Activated CD4-positive, alpha-beta T cell treated with anti-CD3 and anti-CD28 coated beads, Interleukin-10, Interleukin-2, amounts not matched to agents 100 ng/mL and 50 ng/mL, durations not matched to agents 16 hours and 8 hours (primary cell): ENCODE results near the gene GUCD1.

ENCODE experiments used
- DNase-seq: peaks from one replicate; pipeline ENCODE4 v3.0.0-alpha.2; 2020

Gene GUCD1

DNA sequence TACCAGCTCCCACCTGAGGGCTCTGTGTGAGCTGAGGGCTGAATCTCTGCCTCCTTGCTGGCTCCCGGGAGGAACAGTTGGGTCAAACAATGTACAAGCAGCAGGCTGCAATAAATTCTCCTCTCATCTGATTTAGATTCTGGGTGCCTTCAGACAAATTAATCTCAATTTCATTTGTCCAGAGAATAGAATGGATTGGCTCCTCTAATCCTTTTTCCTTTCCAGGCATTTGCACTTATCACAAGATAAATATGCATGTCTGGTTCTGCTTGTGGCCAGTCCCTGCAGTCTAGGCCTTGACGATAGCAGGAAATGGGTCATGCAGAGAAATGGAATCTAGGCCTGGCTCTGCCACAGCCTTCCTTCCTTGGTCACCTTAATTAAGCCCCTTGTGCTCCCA is 31.1 kb downstream of the GUCD1 start:
- no peak for DNase-seq

DNA sequence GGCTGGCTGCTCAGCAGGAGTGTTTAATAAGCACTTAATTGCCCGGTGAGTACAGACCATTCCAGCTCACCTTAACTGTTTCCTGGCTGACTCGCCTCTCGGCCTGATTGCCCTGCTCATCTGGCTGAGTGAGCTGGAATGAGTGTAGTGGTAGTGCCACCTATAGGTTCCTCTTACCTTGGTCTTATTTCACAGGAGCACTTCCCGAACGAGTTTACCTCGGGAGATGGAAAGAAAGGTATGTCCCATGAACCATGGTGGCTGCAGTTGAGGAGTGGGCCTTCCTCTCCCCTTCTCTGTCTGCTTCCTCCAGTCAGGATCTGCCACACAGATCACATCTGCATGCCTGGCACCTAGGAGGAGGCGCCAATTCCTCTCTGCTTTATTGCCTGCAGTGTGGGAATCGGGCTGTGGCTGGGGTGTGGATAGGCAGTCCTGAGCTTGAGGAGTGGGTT is 33.1 kb downstream of the GUCD1 start:
- DNase-seq: peak; percentile 74

DNA sequence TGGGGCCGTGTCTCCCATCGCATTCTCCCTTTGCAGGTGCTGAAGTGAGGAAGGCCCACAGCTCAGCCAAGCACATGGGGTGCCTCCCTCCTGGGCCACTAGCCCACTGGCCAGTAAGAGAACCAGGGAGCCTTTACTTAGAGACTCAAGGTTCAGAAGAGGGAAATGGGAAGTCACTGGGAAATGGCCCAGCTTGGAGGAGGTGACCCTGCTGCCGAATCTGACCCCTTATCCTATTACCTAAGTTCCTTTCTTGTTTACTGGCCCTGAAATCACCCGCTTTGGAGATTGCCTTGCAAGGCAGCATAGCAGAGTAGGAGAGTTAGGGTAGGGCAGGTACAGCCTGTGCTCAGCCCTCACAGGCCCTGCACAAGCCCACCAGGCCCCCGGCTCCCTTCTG is 35.4 kb downstream of the GUCD1 start:
- DNase-seq: no peak

DNA sequence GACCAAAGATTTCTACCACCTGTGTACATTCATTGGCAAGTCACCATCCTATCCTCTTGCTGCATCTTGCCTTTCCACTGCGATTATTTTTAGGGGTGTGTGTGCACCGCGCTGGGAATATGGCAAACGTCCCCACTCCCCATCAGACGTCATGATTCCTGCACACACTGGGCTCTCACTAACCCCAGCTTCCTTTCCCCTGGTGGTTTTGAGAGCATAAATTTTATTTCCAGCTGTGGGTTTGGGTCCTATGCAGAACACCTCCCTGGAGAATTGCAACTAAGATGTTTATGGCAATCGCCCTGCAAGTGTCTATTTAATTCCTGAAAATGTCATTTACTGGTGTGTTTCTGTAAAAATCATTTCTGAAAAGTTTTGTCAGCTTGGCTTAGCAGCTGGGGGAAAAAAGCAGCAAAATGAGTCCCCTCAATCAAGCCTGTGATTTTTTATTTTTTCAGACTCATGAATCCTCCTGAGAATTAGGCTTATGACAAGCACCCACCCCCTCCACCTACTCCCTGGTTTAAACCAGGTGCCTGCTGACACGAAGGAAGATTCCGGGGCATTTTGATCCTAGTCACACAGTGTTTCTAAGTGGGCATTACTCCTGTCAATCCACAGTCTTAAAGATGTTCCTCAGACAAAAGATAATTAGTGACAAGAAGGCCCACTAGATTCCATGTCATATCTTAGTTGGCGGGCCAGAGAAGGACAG is 36.0 kb downstream of the GUCD1 start:
- no peak for DNase-seq

DNA sequence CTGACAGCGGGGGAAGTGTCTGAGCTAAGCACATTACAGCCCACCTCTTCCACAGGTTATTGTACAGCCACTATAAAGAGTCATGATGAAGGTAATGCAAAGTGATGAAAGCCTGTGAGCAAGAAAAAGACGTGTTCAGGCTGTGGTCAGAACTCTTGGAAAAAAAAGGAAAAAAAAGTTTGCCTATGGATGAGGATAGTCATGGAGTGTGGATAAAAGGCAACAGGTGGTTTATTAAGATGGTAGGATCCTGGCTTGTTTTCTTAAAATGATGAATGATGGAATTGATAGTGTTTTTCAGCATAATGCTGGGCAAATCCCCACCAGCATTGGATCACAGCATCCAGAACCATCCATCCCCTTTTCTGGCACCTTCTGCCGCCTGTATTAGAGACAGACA is 36.7 kb downstream of the GUCD1 start:
- no peak for DNase-seq

DNA sequence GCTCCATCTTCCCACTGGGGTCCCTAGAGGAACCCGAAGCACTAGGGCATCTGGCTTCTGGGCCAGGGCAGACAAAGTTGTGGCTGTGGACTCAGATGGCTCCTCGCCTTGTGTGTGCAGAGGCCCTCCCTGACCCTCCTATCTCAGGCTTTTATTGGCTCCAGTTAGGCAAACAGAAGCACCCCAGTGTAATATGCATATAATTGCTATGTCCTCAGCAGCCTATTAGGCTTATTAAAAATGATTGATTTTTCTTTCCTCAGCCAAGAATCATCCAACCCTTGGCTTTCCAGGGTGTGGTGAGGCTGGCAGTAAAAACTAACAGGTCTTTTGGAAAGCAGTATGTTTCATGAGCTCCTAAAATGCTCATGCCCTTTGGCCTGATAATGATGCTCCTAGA is 37.5 kb downstream of the GUCD1 start:
- DNase-seq: no peak

DNA sequence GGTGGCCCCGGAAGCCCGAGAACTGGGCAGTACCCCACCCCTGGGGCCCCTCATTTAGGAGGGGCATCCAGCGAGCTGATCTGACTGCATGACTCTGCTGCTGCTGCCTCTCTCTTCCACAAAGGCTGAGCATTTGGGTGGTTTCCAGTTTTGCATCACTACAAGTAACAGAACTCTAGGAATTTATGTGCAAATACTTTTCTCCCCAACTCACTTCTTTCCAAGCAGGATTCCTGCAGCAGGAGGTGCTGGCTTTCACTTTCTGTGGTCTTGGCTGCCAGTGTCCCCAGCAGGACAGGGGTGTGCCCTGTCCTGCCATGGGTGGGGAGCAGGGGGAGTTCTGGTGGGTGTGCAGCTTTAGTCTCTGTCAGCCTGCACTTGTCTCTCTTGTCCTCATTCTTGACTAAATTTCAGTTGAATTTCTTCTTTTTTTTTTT is 38.6 kb downstream of the GUCD1 start:
- DNase-seq: peak; percentile 25

DNA sequence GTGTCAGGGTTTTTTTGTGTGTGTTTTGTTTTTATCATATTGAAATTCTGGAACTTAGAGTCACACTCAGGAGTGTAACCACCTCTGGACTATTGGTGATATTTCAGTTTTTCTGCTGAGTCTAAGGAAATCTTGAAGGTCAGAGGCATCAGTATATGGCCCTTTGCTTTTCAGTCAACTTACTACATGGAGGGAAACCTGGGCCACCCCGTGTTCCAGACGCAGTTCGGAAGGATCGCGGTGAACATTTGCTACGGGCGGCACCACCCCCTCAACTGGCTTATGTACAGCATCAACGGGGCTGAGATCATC is 40.0 kb downstream of the GUCD1 start:
- DNase-seq: no peak

DNA sequence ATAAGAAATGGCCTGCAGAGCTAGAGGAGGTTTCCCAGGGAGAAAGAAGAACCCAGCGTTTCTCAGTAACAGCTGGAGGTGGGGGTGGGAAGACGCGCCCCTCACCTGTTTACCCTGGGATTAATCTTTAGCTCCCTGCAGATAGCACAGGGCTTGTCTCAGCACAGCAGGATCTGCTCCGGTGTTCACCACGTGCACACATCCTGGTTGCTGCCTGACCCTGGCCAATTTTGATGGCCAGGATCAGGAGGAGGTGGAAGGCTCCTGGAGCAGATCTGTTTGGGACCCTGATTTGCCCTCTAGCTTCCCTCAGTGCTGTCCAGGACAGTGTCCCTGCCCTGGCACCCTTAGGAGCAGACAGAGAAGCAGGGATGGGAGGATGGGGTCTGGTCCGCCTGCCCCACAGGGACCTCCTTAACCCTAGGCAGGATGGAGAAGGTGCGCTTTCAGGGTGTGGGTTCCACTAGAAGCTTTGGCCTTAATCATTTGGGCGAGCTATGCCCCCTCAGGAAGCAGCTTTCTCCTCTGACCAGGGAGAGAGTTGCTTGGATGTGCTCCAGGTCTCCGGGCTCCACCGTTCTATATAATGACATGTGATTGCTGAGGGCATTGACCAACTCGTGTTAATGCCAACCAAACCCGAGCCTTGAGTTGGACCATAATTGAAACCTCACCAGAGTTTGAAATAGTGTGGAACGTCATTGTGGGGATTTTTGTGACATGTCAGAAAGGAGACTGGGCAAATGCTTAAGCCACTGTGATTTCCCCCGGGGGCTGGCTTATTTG is 40.5 kb downstream of the GUCD1 start:
- DNase-seq: peak; percentile 44

DNA sequence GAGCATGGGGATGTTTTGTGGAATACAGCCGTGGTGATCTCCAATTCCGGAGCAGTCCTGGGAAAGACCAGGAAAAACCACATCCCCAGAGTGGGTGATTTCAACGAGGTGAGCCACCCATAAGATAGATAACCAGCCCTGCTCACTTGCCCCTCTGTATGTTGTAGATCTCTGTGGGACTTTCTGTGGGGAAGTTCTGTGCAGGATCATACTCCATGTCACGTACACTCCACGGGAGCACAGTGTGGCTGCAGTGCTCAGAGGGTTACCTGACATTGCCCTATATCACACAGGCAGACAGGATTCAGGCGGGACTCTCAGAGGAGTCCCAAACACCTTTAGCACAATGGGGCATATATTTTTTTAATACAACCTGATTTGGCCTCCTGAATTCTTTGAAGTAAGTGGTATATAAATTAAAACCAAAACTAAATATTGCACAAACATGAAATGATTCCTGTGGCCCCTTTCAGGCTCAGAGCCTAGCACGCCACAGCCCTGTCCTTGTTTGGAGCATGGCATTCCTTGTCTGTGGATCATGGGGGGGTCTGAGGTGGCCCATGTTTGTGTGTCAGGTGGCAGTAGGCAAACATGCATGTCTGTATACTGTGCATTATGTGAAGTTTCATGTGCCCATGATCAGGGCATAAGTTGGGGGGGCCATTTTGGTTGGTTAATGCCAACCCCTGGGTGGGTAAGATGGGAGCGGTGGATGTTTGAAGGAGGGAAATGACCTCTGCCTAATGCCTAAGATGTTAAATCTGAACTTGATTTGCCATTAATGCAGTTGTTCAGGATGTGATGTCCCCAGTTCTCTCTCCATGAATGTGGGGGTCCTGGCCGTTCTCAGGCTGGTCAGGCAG is 41.3 kb downstream of the GUCD1 start:
- DNase-seq: no peak

DNA sequence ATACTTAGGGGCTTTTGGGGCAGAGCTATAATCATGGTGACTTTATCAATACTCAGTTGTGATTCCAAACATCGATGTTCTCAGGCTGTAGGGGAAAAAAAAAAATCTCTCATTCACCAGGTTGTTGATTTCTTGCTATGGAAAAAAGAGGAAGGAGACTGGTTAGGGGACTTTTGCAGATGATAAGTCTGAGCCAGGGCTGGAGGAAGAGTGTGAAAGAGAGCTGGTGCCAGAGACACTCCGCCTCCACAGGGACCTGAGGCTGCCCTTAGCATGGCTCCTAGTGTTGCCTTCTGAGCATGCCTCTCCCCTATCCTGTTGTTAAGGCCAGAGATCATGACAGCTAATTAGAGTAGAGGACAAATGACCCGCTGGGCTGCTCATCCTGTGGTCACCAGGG is 42.9 kb downstream of the GUCD1 start:
- no peak for DNase-seq

DNA sequence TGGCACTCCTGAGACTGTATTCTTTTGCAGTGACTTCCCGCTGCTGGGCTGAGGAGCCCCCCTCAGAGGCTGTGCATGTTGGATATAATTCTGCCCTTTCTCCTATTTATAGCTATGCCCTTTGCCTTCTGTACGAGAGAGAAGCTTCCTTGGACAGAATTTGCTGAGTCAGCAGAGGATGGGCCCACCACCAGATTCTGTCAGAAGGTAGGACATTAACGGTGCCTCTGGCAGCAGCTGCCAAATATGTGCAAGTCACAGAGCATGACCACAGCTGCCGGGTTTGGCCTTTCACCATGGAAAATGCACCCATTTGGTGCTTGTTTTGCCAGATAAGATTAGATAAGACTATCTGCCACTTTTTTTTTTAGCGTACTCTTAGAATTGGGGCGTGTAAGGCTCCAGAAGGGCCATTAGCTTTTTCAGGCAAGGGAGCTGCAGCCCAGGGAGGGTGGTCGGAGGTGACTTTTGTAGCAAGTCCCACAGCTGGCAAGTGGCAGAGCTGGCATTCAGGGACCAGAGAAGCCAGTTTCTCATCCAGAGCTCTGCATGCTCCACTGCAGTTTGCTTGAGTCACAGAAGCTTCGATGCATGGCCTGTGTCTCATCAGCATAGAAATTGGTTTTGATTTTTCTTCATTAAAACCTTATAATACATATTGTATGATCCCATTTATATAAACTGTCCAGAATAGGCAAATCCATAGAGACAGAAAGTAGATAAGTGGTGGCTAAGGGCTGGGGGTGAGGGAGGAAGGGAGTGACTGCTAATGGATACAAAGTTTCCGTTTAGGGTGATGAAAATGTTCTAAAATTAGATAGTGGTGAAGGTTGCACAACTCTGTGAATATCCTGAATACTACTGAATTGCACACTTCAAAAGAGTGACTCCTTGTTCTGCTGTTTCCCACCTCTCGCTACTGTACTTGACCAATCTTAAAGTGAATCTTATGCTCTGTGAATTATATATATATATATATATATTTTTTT is 44.0 kb downstream of the GUCD1 start:
- DNase-seq: peak; percentile 23

DNA sequence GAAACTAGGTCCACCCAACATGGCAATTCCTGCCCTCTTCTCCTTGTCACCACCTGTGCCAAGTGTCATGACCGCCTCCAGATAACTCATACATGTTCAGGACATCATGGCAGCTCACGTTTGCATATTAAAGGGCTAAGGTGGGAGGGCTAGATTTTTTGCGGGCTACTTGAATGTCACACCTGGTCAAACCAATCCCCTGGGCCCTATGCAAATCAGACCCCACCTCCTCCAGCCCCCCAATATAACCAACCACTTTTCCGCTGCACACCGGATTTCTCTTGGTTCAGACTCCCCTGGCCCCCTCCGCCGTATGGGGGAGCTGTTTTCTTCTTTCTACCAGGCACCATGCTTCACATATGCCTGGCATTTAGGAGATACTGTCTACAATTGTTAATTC is 47.2 kb downstream of the GUCD1 start:
- no peak for DNase-seq

DNA sequence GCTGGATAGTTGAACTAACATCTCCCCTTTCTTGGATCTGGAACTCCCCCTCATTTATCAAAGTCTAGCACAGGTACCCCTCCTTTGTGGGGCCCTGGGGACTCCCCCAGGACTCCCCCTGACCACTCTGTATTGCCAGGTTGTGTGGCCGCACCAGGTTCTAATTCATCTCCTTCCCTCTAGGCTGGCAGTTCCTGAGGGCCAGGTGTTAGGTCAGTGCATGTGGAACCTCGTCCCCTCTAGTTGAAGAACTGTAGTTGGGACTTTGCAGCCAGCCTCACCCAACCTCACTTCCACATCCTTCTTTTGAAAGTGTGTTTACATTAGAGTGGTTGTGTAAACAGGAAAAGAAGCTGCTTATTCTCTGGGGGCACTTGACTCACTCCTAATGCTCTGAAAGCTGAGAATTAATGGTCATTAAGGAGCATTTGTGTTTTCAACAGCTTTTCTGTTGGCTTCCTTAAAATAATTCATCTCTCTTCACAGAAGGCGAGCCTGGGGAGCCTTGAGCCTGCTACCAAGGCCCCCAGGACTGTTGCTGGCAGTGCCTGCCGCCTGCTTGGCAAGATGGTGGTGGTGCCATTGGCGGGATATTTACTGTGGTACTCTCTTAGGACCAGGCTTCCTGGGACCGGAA is 48.0 kb downstream of the GUCD1 start:
- no peak for DNase-seq

DNA sequence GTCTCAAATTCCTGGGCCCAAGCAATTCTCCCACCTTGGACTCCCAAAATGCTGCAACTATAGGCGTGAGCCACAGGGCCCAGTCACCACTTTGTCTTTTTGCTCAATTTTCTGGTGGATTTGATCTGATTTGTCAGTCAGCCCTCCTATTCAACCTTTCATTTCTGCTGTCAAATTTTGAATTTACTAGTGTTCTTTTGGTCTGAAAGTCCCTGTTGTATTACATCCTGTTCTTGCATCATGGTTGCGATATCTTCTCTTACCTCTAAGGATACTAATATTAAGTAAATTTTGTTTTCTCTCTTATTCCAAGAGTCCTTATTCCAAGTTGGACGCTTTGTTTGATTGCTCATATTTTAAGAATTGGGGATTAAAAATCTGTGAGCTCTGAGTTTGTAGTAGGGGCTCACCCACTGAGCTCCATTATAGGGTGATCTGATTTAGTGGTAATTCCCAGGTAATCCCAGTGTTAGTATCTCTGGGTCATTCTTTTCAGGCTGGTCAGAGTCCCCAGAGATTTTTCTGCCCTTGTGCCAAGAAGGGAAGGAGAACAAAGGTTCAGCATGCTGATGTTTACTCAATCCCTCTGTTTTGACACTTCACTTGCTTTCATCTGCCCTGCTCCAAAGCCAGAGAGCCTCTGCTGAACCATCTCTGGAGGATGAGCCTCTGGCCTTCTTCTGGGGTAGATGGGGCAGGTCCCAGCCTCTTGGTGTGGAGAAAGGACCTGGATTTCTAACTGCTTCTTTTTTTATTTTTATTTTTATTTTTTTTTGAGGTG is 49.8 kb downstream of the GUCD1 start:
- no peak for DNase-seq

DNA sequence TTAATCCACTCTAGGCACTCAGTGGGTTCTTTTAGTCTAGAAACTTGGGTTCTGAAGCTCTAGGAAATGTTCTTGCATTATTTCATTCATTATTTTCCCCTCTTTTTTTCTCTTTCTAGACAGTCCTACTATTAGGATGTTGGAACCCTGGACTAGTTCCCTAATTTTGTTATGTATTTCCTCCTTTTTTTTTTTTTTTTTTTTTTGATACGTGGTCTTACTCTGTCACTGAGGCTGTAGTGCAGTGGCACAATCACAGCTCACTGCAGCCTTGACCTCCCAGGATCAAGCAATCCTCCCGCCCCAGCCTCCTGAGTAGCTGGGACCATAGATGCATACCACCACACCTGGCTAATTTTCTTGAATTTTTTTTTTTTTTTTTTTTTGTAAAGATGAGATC is 50.4 kb downstream of the GUCD1 start:
- no peak for DNase-seq

DNA sequence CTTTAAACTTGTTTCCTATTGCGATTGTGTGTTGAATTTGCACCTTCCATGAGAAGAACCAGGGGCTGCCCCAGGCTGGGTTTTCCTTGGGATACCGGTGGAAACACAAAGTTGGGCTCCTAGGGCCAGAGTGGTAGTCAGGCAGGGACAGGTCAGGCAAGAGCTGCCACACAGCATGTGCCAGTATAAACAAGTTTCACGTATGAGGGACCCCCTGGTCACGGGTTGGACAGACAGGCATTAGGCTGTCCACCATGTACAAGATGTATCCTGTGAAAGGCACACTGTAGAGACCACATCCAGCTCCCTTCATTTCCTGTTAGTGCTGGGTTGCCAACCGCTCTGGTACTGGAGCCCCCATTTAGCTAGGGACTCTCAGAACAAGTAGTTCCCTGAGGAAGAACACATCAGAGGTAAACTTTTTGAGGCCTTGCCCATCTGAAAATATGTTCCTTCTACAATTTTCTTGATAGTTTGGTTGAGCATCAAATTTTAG is 51.0 kb downstream of the GUCD1 start:
- DNase-seq: no peak

DNA sequence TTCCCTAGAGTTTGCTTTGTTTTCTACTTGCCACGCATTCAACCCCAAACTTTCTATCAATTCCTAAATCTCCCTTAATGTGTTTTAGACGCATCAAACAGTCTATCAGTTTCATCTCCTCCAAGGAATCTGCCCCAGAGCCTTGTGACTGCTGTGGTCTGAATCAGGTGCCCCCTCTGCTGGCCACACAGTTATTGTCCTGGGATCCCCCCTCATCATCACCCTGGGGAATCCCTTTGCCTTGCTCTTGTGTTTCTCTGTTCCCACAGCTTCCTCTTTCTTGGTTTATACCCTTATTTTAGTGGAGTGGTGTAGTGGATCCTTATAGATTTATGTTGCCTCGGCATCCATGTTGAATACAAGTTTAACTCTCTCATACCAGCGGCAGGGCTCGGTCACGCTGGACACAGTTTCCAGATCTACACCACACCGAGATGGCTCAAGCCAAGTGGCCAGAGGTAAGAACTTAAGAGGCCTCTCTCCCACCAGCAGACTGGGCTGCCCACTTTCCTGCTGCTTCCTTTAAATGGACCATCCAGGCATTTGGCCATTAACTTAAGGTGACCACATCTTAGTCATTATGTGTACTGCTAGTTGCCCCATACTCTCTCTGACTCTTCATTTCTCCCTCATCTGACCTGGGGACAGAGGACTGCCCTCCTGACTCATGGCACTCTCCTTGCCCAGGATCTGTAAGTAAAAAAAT is 51.6 kb downstream of the GUCD1 start:
- peak; percentile 71 for DNase-seq

DNA sequence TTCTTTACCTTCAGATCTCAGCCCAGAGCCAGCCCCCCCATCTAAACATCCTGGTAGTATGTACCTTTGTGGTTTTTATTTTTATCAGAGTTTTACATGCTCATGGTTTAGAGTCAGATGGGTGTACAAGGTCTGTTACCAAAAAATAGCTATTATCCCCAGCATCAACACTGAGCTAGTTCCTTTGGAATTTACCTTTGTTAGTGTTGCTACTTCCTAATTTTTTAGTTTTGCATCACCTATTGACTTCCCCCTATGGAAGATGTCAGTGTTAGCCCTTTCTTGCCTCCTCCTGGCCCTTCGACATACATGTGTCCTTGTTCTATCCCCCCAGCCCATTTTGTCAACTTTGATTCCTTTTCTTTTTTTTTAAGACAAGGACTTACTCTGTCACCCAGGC is 52.4 kb downstream of the GUCD1 start:
- DNase-seq: no peak

DNA sequence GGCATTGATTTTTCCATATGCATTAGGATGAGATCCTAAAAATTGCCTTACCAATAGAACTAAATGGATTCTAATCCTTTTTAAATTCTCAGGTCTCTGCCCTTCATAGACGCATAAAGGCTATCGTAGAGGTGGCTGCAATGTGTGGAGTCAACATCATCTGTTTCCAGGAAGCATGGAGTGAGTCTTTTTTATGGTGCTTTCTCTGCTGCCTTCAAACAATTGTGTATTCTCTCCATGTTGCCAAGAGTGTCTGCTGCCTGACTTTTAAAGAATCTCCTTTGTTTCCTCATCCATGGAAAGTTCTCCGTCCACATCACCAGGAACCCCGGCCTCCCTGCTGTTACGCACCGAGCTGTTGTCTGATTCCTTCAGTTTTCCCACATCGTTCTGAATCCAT is 52.9 kb downstream of the GUCD1 start:
- no peak for DNase-seq
